Activated CD4-positive, alpha-beta T cell treated with anti-CD3 and anti-CD28 coated beads, Interleukin-2, amount 50 U/mL, for 1 hour (primary cell): ENCODE data around the gene ASB2.

Experiments used
- DNase-seq: peaks from one replicate; pipeline ENCODE4 v3.0.0-alpha.2; 2020

The ASB2 gene

GRCh38 chr14:93926873-93927799, 49.2 kb downstream of the ASB2 start, which contains the start of gene FAM181A:
FAM181A (plus strand) TSS chr14:93927344; CDS start chr14:93928286, 942 bp downstream.
- no peak for DNase-seq

- DNase-seq = no peak
These were observed 50.0 kb downstream of the ASB2 start for GRCh38 chr14:93926245-93926872.

DNA sequence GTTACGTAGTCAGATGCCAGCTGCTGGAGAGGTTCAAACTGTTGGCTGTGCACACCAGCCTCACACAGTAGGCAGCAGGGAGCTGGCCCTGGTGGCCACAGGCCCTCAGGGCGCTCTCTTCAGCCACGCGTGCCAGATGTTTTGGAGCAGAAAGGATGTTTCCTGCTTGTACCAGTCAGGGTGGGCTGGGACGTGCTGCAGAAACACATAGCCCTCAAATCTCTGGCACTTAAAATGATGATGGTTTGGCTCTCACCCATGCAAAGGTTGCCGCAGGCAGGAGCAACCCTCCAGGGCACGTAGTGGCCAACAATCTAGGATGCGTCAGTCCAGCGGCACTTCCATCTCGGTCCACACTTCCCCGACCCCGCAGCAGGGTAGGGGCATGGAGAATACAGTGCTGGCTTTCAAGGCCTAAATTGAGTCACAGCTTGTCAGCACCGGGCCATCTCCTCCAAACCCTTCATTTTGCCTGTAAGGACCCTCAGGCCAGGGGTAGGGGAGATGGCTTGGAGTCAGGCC, 50.9 kb downstream of the ASB2 start:
- no peak for DNase-seq

DNA sequence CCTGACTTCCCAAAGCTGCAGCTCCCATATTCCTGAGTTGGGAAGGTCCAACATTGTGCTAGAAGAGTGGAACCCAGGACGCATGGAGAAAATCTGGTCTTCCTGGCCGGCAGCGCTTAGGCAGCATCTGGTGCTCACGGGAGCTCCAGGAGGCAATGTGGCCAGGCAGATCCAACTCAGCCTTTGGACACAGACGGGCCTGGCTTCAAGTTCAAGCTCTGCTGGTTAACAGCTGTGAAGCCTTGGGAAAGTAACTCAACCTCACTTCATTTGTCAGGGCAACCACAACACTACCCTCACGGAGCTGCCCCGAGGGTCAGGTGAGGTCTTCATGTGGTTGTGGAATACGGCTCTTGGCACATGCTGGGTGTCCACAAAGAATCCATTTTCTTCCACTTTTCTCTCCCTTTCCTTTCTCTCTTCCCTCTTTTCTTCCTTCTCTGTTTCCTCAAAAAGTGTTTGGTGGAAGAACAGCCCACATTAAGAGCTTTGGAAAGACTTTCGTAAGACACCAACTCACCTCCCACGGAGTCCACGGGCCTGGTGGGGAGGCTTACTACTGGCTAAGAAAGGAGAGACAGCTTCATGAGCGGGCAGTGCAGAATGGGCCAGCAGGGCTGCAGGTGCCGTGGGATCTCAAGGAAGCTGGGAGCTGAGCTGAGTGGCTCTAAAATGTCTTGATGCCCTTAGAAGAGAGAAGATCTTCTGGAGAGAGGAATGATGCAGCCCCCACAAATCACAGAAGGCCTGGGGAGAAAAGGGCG, 51.6 kb downstream of the ASB2 start:
- no peak for DNase-seq

- DNase-seq = no peak
These were observed 52.7 kb downstream of the ASB2 start for GRCh38 chr14:93923626-93924025.

DNA sequence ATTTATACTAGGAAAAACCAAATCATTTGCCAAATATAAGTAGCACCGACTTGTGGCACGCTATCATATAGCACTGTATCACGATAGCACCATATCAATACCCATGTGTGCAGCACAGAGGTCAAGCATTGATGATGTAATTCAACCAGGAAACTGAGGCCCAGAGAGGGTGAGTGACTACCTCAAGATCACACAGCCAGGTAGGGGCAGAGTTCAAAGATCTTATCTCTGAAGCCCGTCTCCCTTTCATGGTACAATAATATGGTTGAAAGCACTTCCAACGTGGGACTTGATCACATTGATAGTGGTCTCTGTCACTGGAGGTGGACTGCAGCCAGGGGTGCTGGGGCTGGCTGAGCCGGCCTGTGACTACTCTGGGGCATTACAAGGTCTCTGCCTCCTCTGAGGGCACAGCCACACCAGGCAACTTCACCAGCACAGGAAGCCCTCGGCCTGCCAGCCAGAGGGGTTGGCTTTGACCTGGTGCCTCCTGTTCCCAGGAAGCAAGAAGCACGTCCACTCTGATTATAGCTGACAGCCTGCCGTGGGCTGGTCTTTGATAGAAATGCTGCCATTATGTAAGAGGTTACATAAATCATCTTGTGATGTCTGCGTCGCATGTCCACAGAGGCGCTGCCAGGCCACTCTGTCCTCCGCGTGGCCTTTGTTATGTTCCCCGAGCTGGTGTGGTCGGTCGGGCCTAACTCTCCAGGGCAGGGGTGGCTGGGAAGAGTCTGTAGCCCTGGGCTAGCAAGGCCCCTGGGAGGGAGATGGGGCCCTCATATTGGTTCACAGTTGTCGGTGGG, 55.2 kb downstream of the ASB2 start:
- DNase-seq = no peak

DNA sequence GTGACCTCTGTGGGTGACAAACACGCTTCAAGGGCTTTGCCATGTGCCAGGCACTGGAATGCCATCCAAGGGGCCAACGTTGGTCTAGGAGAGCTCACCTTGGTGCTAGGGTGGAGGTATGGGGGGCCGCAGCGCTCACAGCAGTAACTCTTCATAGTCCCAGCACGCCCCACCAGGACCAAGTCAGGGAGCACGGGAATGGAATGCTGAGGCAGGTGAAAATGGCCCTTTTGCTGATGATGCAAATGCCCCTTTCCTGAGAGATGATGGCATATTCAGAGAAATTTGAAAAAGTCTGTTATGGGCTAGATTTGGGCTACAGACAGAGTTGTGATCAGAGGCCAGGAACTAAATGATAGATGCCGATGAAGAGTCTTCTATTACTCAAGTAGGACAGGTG, 59.2 kb downstream of the ASB2 start:
- DNase-seq = no peak

DNA sequence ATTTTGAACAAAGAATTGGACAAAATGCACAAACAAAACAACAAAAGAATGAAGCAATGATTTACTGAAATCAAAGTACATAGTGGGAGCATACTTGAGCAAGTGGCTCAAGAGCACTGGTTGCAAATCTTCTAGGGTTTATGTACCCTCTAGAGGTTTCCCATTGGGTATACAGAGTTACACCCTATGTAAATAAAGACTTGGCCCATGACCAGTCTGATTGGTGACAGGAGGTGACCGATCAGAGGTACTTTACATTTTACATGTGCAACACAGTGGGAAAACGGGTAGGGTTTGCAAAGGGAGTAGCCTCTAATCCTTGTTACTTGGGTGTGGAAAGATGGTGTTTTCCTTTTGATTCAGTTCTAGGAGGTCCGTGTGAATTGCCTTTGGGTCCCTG, 59.9 kb downstream of the ASB2 start:
- no peak for DNase-seq

DNA sequence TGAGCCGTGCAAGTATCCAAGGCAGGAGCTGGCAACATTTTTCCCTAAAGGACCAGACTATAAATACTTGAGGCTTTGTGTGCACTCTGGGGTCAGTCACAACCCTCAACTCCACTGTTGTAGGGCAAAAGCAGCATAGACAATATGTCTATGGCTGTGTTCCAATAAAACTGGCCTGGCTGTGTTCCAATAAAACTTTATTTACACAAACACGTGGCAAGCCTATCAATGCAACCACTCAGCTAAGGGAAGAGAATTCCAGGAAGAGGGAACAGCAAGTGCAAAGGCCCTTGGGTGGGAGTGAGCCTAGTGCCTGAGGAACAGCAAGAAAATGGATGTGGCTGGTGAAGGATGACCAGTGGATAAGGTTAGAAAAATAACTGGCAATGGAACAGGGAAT, 60.6 kb downstream of the ASB2 start:
- no peak for DNase-seq

DNA sequence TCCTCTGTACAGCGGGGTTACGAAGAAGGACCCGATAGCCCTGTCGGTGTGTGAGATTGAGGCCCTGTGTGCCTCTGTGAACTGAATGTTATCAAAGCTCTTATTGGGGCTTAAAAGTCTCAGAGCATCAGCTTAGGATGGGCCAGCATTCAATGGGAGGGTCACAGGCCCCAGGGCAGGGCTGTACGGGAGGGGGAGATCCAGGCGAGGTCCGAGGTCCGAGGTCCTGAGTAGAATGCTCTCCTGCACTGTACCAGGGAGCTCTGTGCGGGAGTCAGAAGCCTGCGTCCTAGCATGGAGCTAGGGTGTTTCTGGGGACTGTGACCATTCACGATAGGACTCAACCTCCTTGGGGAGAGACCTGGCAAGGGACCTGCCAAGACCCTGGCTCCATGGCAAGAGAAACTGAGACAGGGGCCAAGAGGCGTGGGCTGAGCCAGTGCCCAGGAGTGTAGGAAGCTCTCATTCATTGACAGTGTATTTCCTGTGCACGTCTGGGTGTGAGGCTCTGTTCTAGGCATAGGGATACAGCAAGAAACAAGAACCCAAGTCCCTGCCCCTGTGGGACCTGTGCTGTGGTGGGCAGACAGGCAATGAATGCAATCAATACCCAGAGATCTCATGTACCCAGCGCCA, 61.2 kb downstream of the ASB2 start:
- DNase-seq = no peak

GRCh38 chr14:93914278-93914677, 62.1 kb downstream of the ASB2 start:
- DNase-seq = no peak

DNA sequence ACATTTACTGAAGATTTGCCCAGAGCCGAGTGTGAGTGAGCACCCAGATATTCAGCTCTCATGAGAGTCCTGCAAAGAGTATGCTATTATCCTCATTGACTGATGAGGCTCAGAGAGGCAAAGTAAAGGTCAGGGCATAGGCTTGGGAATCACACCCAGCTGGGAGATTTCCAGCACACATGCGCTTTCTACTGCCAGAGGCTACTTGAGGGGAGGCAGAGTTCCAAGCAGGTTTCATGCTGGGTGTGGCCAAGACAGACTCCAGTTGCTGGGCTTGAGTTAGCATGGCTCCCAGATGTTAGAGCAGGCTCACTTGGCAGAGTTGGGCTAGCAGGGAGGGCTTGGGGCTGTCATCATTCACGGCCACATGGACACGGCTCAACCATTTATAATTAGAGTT, 63.6 kb downstream of the ASB2 start:
- DNase-seq = no peak

- no peak for DNase-seq
These were observed 64.3 kb downstream of the ASB2 start for GRCh38 chr14:93911975-93912615.

DNA sequence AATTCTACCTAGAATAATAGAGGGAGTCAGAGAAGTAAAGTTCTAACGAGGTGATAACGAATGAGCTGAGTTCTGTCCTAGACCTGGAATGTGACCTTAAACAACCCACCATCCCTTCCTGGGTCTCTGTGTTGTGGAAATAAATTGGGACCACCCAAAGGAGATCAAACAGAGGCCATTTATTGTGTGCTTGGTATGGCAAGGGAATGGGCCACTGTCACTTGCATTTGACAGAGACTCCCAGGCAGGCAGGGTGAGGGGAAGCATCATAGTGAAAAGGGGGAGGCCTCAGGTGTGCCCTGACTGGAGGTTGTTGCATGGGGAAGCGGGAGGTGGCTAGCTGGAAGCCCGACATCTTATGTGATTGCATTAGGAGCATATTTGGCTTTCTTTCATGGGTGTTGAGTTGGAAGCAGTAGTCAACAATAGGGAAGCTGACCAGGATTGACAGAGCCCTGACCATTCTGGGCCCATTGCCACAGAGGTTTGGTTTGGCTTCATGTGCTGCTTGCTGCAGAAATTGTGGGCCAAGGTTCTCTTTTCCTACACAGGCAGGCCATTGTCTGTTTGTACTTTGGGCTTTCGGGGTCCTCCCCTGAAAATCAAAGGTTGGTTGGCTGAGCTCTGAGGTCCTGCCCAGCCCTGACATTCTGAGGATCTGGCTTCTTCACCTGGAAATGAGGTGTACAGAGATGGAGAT, 66.8 kb downstream of the ASB2 start:
- DNase-seq = no peak

DNA sequence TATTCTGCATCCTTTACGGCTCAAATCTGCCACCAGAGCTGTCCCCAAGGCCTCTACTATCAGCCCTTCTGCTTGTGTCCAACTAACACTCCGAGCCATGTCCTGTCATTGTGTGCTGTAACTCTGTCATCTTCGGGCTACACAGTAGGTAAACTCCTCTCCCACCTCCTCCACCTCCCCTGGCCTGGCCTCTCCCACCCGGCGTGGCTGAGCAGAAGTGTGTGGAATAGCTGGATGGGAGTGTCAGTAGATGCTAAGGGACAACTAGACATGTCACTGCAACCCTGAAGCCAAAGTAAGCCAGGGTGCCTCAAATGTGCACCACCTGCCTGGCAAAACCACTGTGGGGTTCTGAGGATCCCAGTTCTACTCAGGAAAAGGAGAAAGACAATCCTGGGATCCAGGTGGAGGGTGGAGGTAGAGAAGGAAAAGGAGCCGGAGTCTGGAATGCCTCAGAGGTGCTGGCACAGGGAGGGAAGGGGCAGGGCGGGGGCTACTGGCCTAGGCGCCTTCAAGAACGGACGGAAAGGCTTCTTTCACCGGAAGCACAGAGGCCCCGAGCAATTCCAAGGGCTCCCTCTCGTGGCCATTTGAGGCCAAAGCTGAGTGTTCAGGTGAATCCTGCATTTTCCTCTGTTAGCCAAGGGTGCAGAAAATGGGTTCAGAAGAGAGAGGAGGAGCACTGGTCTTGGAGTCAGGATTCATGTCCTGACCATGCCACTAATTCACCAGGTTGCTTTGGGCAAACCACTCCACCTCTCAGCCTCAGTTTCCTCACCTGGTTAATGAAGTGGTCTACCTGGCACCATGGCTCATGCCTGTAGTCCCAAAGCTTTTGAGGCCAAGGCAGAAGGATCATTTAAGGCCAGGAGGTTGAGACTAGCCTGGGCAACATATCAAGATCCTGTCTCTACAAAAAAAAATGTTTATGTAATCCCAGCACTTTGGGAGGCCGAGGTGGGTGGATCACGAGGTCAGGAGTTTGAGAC, 69.7 kb downstream of the ASB2 start:
- peak; percentile 29 for DNase-seq

GRCh38 chr14:93905623-93906022, 70.7 kb downstream of the ASB2 start:
- DNase-seq = no peak

DNA sequence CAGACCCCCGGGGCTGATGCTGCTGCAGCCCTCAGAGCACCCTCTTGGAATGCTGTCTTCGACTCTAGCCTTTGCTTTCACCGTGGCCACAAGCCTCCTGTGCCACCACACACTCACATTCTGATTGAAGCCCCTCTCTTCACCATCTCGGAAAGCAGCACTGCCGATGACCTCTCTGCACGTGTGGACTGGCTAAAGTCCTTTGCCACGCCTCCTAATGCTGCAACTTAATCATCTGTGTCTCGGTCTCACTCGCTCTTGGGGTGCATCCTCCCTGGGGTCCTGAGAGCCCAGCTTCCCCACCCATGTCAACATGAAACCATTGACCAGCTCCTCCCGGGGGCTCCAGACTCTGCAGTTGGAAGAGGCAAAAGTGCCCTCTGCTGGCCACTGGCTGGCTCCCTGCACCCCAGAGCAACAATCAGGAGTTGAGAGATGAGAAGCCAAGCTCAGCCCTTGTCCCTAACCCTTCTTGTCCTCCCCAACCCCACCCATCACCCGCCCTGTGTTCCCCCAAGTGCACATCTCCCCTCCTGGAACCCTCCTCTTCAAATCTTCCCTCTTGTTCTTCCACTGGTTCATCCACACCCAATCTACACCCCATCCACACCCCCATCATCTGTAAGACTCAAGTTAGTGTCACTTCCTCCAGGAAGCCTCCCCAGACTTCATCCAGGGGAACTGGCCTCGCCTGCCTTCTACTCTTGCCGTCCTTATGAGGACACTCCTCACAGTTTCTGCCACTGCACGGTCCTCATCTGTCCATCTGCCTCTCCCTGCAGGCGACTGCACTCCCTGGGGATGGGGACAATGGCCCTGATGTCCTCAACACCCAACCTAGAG, 72.8 kb downstream of the ASB2 start:
- no peak for DNase-seq

DNA sequence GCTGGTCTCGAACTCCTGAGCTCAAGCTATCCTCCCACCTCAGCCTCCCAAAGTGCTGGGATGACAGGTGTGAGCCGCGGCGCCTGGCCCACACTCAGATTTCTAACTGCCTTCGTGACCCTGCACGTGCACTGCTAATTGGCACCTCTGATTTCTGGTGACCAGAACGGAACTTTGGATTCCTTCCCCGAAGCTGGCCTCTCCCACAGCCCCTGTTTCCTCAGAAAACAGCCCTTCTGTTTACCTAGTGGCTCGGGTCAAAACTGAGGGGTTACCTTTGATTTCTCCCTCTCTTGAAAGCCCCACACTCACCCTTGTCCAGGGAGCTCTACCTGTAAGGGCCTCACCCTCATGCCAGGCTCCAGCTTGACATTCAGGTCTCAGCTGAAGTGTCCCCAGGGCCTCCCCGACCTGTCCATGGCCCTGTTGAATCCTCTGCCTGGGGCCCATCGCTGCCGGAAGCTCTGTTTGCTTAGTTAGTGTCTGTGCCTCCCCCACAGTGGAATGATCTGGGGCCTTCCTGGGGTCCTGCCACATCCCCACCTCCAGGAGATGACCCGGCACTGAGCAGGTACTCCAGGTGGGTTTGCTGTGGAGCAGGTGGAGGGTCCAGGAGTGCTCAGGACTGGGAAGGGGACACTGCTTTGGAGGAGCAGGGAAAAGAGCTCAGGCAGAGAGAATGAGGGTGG, 73.6 kb downstream of the ASB2 start:
- no peak for DNase-seq
